Measurements from ENCODE around the gene DPP7.
"Not testable (repeated sequence)": the region's sequence is repeated elsewhere in the genome, so short reads cannot be mapped to it uniquely, and the experiment has no call there.

The DPP7 gene

GRCh38 chr9:137075275-137075775, 39.2 kb downstream of the DPP7 start:
- DNase-seq = no peak

- DNase-seq = no peak
These were observed 39.8 kb downstream of the DPP7 start for GRCh38 chr9:137074657-137075274.

GRCh38 chr9:137073992-137074399, 40.5 kb downstream of the DPP7 start:
- no peak for DNase-seq

- DNase-seq = no peak
These were observed 43.3 kb downstream of the DPP7 start for GRCh38 chr9:137071282-137071681.

- DNase-seq = peak in 47 of 51 donors; percentile 28 to 92 (median 75)
These were observed 43.6 kb downstream of the DPP7 start for GRCh38 chr9:137070906-137071275.

- peak; percentile 38 to 90 (median 75) for DNase-seq
These were observed 44.2 kb downstream of the DPP7 start, which contains the start of gene SAPCD2 for GRCh38 chr9:137070201-137070905. Gene SAPCD2 (minus strand): TSS chr9:137070557. CDS start chr9:137070460, 97 bp downstream.

GRCh38 chr9:137069508-137070091, 44.9 kb downstream of the DPP7 start:
- DNase-seq = no peak

- no peak for DNase-seq
These were observed 45.7 kb downstream of the DPP7 start for GRCh38 chr9:137068539-137069507.

- peak in 44 of 51 donors; percentile 11 to 83 (median 60) for DNase-seq
These were observed 46.5 kb downstream of the DPP7 start for GRCh38 chr9:137067860-137068538.

GRCh38 chr9:137066096-137066861, 48.3 kb downstream of the DPP7 start:
- DNase-seq = no peak

GRCh38 chr9:137065336-137065967, 49.1 kb downstream of the DPP7 start:
- DNase-seq = no peak

- DNase-seq = no peak
These were observed 49.7 kb downstream of the DPP7 start for GRCh38 chr9:137064880-137065164.

- peak in 43 of 51 donors; percentile 14 to 81 (median 49) for DNase-seq
These were observed 50.3 kb downstream of the DPP7 start for GRCh38 chr9:137064027-137064879.

- no peak for DNase-seq
These were observed 51.1 kb downstream of the DPP7 start for GRCh38 chr9:137063311-137064026.

GRCh38 chr9:137062798-137063197, 51.7 kb downstream of the DPP7 start:
- not testable (repeated sequence) for DNase-seq

- DNase-seq = no peak
These were observed 52.1 kb downstream of the DPP7 start for GRCh38 chr9:137062384-137062783.
